ENCODE data around the gene SYT17.

SYT17 gene

DNA sequence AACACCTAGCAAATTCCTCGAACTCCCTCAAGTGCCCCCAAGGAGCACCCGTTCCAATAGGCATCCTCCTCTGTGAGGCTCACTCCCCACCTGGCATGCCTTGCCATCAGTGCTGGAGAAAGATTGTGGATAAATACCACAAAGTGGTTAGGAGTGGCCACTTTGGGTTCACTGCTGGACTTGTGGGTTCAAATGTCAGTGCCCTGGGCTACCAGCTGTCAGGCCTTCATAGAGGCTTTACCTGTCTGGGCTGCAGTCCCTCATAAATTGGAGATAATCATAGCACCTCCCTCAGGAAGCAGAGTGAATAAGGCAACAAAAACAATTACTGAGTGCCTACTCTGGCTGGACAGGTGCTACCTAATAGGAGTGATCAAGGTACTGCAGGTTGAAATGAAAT is 1.5 kb upstream of the SYT17 start:
- peak; percentile 36; the same call in 1 of the 2 replicates for TF ChIP-seq RAD21 (IDR thresholded peaks at IDR 0.05; ENCODE audit: low read depth)
- no peak for TF ChIP-seq YY1 (IDR thresholded peaks at IDR 0.05; ENCODE audit: low read depth)

DNA sequence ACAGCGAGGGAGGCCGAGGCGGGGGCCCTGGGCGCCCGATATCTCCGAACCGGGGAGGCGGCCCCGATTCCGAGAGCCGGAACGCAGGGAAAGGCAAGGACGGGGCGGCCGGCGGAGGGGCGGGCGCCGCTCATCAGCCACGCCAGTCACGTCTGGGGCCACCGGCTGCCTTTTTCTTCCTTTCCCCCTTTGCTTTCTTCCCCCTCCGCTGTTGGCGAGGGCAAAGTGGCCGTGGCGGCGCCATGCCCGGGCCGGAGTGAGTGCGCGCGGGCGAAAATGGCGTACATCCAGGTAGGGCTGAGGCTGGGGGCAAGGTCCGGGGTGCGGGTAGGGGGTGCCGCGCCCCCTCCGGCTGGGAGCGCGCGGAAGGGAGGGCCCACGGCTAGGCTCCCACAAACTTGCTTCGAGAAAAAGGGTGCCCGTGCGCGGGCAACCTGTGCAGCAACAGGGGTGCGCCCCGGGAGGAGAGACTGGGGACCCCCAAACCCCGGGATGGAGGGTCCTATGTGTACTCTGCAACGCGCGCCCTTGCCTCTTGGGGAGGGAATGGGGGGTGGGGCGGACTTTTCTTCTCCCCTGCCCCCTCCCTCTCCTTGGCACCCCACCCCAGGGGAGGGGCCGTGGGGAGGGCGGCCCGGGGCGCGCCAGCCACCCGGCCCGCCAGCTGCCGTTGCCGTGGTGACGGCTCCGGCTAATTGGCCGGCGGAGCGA is 486 bp downstream of the SYT17 start:
- TF ChIP-seq TCF12 (IDR thresholded peaks at IDR 0.05; ENCODE audit: low read depth): peak; percentile 47; the same call in 1 of the 2 replicates
- peak; percentile 66 for TF ChIP-seq YY1 (IDR thresholded peaks at IDR 0.05; ENCODE audit: low read depth)
- no peak for TF ChIP-seq CREB1 (IDR thresholded peaks at IDR 0.05; ENCODE audit: low read depth)
- no peak for TF ChIP-seq EP300 (IDR thresholded peaks at IDR 0.05; ENCODE audit: borderline replicate concordance)
- no peak for TF ChIP-seq RAD21 (IDR thresholded peaks at IDR 0.05; ENCODE audit: low read depth)
- TF ChIP-seq ZBTB7A (IDR thresholded peaks at IDR 0.05; ENCODE audit: low read depth): peak; percentile 73; the same call in 1 of the 2 replicates

DNA sequence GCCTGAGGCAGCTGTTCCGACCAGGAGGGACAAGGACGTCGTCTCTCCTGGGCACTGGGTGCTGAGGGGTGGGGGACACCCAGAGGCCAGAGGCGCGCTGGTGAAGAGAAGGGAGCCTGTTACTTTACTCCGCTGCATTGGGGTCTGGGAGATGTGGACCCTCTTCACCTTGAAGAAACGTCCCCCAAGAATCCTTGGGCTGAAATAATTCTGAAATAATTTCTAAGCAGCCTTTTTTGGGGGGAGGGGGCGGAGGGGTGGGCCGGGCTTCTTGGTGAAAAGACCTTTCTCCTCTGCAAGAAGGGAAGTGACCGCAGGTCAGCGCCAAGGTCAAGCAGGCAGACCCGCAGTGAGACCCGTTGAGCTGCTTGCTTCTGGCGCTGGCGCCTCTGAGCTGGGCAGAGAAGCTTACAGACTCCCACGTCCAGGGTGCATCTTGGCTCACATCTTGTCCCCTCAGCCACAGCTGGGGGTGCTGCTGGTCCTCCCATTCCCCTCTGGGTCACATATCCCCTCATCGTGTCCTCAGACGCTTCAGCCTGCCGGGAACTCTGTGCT is 1.1 kb downstream of the SYT17 start:
- 0 out of 2 replicates have a peak, but pooled peaks have one; percentile 6 for TF ChIP-seq TCF12 (IDR thresholded peaks at IDR 0.05; ENCODE audit: low read depth)
- no peak for TF ChIP-seq ZBTB7A (IDR thresholded peaks at IDR 0.05; ENCODE audit: low read depth)

DNA sequence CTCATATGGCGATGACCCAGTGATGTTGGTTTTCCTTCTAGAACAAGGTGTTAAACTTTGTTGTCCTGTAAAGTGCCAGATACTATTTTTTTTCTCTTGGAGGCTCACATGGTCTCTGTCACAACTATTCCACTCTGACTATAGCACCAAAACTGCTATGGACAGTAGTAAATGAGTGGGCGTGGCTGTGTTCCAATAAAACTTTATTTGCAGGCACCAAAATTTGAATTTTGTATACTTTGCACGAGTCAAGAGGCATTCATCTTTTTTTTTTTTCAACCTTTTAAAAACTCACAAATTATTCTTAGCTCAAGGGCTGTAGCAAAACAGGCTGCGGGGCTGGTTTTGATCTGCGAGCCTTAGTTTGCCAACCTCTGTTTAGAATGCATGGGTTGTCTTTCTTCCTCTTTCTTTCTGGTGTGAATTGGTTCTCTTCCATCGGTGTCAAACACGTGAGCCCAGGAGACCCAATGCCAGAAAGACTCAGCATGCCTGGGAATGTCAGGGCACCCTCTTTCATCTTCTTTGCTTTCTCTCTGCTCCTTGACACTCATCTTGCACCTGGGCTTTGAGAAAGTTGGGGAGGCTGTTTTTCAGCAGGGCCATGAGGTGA is 2.1 kb downstream of the SYT17 start:
- no peak for TF ChIP-seq NFIC (IDR thresholded peaks at IDR 0.05)
- no peak for TF ChIP-seq RAD21 (IDR thresholded peaks at IDR 0.05; ENCODE audit: low read depth)
- TF ChIP-seq CREB1 (IDR thresholded peaks at IDR 0.05; ENCODE audit: low read depth): no peak
- TF ChIP-seq EP300 (IDR thresholded peaks at IDR 0.05; ENCODE audit: borderline replicate concordance): no peak
- no peak for TF ChIP-seq TAF1 (IDR thresholded peaks at IDR 0.05; ENCODE audit: low read depth)
- no peak for TF ChIP-seq EGR1 (IDR thresholded peaks at IDR 0.05)
- TF ChIP-seq YY1 (IDR thresholded peaks at IDR 0.05; ENCODE audit: low read depth): no peak
- no peak for TF ChIP-seq FOXM1 (IDR thresholded peaks at IDR 0.05; ENCODE audit: borderline replicate concordance, low read depth)
- no peak for TF ChIP-seq TEAD4 (IDR thresholded peaks at IDR 0.05)

DNA sequence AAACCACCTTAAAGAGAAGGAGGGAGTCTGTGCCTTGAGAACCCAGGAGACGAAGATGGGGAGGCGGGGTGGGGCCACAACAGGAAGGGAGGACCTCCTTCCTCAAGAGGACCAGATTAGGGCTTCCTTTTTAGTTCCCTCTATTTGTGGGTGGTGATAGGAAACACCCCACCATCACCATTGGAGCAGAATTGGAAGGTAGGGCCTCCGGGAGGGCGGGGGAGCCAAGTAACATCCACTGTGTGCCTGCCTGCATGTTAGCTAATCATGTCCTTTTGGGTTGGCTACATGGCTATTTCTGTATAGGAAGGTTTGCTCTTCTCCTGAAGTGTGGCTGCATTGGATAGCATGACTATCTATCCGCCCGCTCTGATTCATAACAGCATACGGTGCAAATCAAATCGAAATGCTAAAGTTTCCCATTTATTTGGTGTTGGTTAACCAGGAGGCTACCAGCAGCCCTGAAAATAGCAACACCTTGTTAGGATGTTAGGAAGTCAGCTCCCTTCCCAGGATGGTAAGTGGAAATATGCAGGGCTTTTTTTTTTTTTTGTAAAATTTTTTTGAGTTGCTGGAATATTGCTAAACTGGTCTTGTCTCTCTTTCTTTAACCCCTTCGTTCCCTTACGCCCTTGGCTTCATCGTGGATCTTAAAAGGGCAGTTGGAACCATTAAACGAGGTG is 4.2 kb downstream of the SYT17 start:
- TF ChIP-seq CREB1 (IDR thresholded peaks at IDR 0.05; ENCODE audit: low read depth): no peak
- no peak for TF ChIP-seq RAD21 (IDR thresholded peaks at IDR 0.05; ENCODE audit: low read depth)
- no peak for TF ChIP-seq CEBPB (IDR thresholded peaks at IDR 0.05)
- TF ChIP-seq NFIC (IDR thresholded peaks at IDR 0.05): no peak
- TF ChIP-seq TCF12 (IDR thresholded peaks at IDR 0.05; ENCODE audit: low read depth): no peak
- TF ChIP-seq, protein P1, sequence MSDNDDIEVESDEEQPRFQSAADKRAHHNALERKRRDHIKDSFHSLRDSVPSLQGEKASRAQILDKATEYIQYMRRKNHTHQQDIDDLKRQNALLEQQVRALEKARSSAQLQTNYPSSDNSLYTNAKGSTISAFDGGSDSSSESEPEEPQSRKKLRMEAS (IDR thresholded peaks at IDR 0.05): no peak
- no peak for TF ChIP-seq EGR1 (IDR thresholded peaks at IDR 0.05)
- no peak for TF ChIP-seq YY1 (IDR thresholded peaks at IDR 0.05; ENCODE audit: low read depth)

DNA sequence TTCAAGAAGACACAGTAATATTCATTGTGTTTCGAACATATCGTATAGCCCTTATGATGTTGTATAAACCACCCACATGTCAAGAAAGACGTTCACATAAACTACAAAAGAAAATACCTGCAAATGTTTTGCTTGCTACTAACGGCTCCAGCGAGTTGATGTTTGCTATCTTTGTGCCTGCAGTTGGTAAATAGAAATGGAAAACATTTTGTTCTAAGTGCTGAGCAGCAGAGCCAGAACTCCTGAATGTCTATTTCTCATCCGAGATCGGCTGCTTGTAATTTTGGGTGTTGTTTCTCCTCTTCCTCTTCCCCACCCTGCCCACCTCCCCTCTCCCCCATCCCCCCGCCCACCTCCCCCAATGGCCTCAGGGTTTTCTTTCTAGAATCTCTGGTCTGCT is 5.0 kb downstream of the SYT17 start:
- TF ChIP-seq TCF12 (IDR thresholded peaks at IDR 0.05; ENCODE audit: low read depth) (no peak), ZBTB7A (IDR thresholded peaks at IDR 0.05; ENCODE audit: low read depth) (no peak), EGR1 (IDR thresholded peaks at IDR 0.05) (no peak), CREB1 (IDR thresholded peaks at IDR 0.05; ENCODE audit: low read depth) (no peak), TAF1 (IDR thresholded peaks at IDR 0.05; ENCODE audit: low read depth) (no peak), FOXM1 (IDR thresholded peaks at IDR 0.05; ENCODE audit: borderline replicate concordance, low read depth) (no peak), CEBPB (IDR thresholded peaks at IDR 0.05) (no peak), EP300 (IDR thresholded peaks at IDR 0.05; ENCODE audit: borderline replicate concordance) (no peak), TEAD4 (IDR thresholded peaks at IDR 0.05) (no peak)
- TF ChIP-seq, protein P2, sequence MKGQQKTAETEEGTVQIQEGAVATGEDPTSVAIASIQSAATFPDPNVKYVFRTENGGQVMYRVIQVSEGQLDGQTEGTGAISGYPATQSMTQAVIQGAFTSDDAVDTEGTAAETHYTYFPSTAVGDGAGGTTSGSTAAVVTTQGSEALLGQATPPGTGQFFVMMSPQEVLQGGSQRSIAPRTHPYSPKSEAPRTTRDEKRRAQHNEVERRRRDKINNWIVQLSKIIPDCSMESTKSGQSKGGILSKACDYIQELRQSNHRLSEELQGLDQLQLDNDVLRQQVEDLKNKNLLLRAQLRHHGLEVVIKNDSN (IDR thresholded peaks at IDR 0.05): no peak
- TF ChIP-seq, protein P3, sequence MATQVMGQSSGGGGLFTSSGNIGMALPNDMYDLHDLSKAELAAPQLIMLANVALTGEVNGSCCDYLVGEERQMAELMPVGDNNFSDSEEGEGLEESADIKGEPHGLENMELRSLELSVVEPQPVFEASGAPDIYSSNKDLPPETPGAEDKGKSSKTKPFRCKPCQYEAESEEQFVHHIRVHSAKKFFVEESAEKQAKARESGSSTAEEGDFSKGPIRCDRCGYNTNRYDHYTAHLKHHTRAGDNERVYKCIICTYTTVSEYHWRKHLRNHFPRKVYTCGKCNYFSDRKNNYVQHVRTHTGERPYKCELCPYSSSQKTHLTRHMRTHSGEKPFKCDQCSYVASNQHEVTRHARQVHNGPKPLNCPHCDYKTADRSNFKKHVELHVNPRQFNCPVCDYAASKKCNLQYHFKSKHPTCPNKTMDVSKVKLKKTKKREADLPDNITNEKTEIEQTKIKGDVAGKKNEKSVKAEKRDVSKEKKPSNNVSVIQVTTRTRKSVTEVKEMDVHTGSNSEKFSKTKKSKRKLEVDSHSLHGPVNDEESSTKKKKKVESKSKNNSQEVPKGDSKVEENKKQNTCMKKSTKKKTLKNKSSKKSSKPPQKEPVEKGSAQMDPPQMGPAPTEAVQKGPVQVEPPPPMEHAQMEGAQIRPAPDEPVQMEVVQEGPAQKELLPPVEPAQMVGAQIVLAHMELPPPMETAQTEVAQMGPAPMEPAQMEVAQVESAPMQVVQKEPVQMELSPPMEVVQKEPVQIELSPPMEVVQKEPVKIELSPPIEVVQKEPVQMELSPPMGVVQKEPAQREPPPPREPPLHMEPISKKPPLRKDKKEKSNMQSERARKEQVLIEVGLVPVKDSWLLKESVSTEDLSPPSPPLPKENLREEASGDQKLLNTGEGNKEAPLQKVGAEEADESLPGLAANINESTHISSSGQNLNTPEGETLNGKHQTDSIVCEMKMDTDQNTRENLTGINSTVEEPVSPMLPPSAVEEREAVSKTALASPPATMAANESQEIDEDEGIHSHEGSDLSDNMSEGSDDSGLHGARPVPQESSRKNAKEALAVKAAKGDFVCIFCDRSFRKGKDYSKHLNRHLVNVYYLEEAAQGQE (IDR thresholded peaks at IDR 0.05; ENCODE audit: low read depth): no peak
- TF ChIP-seq, protein P1 (IDR thresholded peaks at IDR 0.05): no peak

DNA sequence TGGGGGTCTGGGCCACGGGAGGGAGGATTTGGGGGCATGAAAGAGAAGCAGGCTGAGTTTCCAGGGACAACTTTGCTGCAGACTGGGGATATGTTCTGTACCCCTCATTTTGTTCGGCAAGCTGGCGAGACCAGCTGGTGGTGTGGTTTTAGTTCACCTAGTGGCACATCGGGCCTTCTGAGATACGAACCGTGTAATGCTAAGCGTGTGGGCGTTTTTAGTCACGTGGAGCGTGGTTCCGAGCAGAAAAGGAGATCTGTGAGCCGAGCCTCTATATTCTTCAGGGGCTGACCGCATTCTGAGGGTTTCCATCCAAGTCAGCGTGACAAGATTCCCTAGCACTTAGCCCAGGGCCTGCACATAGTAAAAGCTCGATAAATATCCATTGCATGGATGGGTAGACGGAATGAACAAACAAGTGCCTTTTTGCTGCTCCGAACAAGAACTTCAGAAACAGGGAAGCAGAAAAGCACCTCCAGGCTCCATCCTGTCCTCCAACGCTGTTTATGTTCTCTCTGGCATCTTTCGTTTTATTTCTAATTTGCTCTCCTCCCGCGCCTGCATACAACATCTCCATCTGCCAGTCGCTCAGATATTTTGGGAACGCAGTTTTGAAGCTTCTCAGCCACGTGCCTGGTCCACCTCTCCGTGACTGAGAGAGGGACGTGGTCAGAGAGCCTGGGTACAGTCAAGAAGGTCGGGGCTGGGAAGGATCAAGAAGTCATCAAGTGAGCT is 5.8 kb downstream of the SYT17 start:
- TF ChIP-seq RAD21 (IDR thresholded peaks at IDR 0.05; ENCODE audit: low read depth) (no peak), FOXM1 (IDR thresholded peaks at IDR 0.05; ENCODE audit: borderline replicate concordance, low read depth) (no peak), CEBPB (IDR thresholded peaks at IDR 0.05) (no peak), ZBTB7A (IDR thresholded peaks at IDR 0.05; ENCODE audit: low read depth) (no peak), CREB1 (IDR thresholded peaks at IDR 0.05; ENCODE audit: low read depth) (no peak), TAF1 (IDR thresholded peaks at IDR 0.05; ENCODE audit: low read depth) (no peak), NFIC (IDR thresholded peaks at IDR 0.05) (no peak), EP300 (IDR thresholded peaks at IDR 0.05; ENCODE audit: borderline replicate concordance) (no peak), EGR1 (IDR thresholded peaks at IDR 0.05) (no peak), TEAD4 (IDR thresholded peaks at IDR 0.05) (no peak), TCF12 (IDR thresholded peaks at IDR 0.05; ENCODE audit: low read depth) (no peak), YY1 (IDR thresholded peaks at IDR 0.05; ENCODE audit: low read depth) (no peak)
- TF ChIP-seq, protein P3 (IDR thresholded peaks at IDR 0.05; ENCODE audit: low read depth): no peak
- TF ChIP-seq, protein P1 (IDR thresholded peaks at IDR 0.05): no peak
- TF ChIP-seq, protein P2 (IDR thresholded peaks at IDR 0.05): no peak
